ENCODE results near the gene LYPD6B. TPM values are rescaled to one million over a fixed set of nuclear protein-coding genes. Genes with fewer than 3 reads are reported as not detected.

LYPD6B gene
- total RNA-seq, 1 donor, result 2.5 TPM

GRCh38 chr2:149180226-149180875 lies 141.9 kb downstream of the LYPD6B start:
- Histone ChIP-seq H3K27me3 (ENCODE audit: insufficient read depth, low read length) (no peaks in the 10 kb centered on the region), H3K27ac (ENCODE audit: low read depth, low read length) (no peak overlapping the region), H3K4me2 (ENCODE audit: insufficient read depth, low read length) (no peak overlapping the region), H3K36me3 (ENCODE audit: insufficient read depth, low read length) (no peaks in the 10 kb centered on the region), H4K20me1 (ENCODE audit: insufficient read depth, low read length) (no peaks in the 10 kb centered on the region), H3K4me3 (ENCODE audit: insufficient read depth, low read length) (no peak overlapping the region), H2AFZ (ENCODE audit: low read length) (no peak overlapping the region), H3K9me3 (ENCODE audit: low read depth, low read length) (no peaks in the 10 kb centered on the region), H3K79me2 (ENCODE audit: insufficient read depth, low read length) (no peaks in the 10 kb centered on the region), H3K4me1 (ENCODE audit: insufficient read depth, low read length) (no peaks in the 10 kb centered on the region)
- no peak for TF ChIP-seq CTCF (IDR thresholded peaks at IDR 0.05; ENCODE audit: extremely low read depth, low read depth, low read length)
- DNase-seq (ENCODE audit: insufficient read length, low spot score, missing footprints), result no peak

- Histone ChIP-seq H3K4me2 (ENCODE audit: insufficient read depth, low read length) (no peak overlapping the region), H3K9me3 (ENCODE audit: low read depth, low read length) (no peaks in the 10 kb centered on the region), H3K36me3 (ENCODE audit: insufficient read depth, low read length) (no peaks in the 10 kb centered on the region), H2AFZ (ENCODE audit: low read length) (no peak overlapping the region), H3K27ac (ENCODE audit: low read depth, low read length) (no peak overlapping the region), H4K20me1 (ENCODE audit: insufficient read depth, low read length) (no peaks in the 10 kb centered on the region), H3K4me3 (ENCODE audit: insufficient read depth, low read length) (no peak overlapping the region), H3K27me3 (ENCODE audit: insufficient read depth, low read length) (no peaks in the 10 kb centered on the region), H3K4me1 (ENCODE audit: insufficient read depth, low read length) (no peaks in the 10 kb centered on the region), H3K79me2 (ENCODE audit: insufficient read depth, low read length) (no peaks in the 10 kb centered on the region)
- no peak for DNase-seq (ENCODE audit: insufficient read length, low spot score, missing footprints)
- TF ChIP-seq CTCF (IDR thresholded peaks at IDR 0.05; ENCODE audit: extremely low read depth, low read depth, low read length), result no peak
Observed at GRCh38 chr2:149183187-149183586, 144.7 kb downstream of the LYPD6B start.

- Histone ChIP-seq H3K4me3 (ENCODE audit: insufficient read depth, low read length) (no peak overlapping the region), H3K27me3 (ENCODE audit: insufficient read depth, low read length) (no peaks in the 10 kb centered on the region), H3K79me2 (ENCODE audit: insufficient read depth, low read length) (no peaks in the 10 kb centered on the region), H3K4me1 (ENCODE audit: insufficient read depth, low read length) (no peaks in the 10 kb centered on the region), H4K20me1 (ENCODE audit: insufficient read depth, low read length) (no peaks in the 10 kb centered on the region), H3K9me3 (ENCODE audit: low read depth, low read length) (no peaks in the 10 kb centered on the region), H3K27ac (ENCODE audit: low read depth, low read length) (no peak overlapping the region), H3K4me2 (ENCODE audit: insufficient read depth, low read length) (no peak overlapping the region), H3K36me3 (ENCODE audit: insufficient read depth, low read length) (no peaks in the 10 kb centered on the region), H2AFZ (ENCODE audit: low read length) (no peak overlapping the region)
- DNase-seq (ENCODE audit: insufficient read length, low spot score, missing footprints), result no peak
- TF ChIP-seq CTCF (IDR thresholded peaks at IDR 0.05; ENCODE audit: extremely low read depth, low read depth, low read length), result no peak
Observed at GRCh38 chr2:149184991-149185390, 146.5 kb downstream of the LYPD6B start.

- no peak for TF ChIP-seq CTCF (IDR thresholded peaks at IDR 0.05; ENCODE audit: extremely low read depth, low read depth, low read length)
- Histone ChIP-seq H3K9me3 (ENCODE audit: low read depth, low read length) (no peaks in the 10 kb centered on the region), H3K79me2 (ENCODE audit: insufficient read depth, low read length) (no peaks in the 10 kb centered on the region), H3K27me3 (ENCODE audit: insufficient read depth, low read length) (no peaks in the 10 kb centered on the region), H3K4me1 (ENCODE audit: insufficient read depth, low read length) (no peaks in the 10 kb centered on the region), H3K27ac (ENCODE audit: low read depth, low read length) (no peak overlapping the region), H4K20me1 (ENCODE audit: insufficient read depth, low read length) (no peaks in the 10 kb centered on the region), H2AFZ (ENCODE audit: low read length) (no peak overlapping the region), H3K4me2 (ENCODE audit: insufficient read depth, low read length) (no peak overlapping the region), H3K4me3 (ENCODE audit: insufficient read depth, low read length) (no peak overlapping the region), H3K36me3 (ENCODE audit: insufficient read depth, low read length) (no peaks in the 10 kb centered on the region)
- no peak for DNase-seq (ENCODE audit: insufficient read length, low spot score, missing footprints)
Observed at GRCh38 chr2:149185942-149186490, 147.5 kb downstream of the LYPD6B start.

Measured in osteoblast (primary cell).